Thyroid gland (tissue), 4 donors: Measurements from ENCODE around the gene IFT25. TPM values are rescaled to one million over a fixed set of nuclear protein-coding genes. Genes with fewer than 3 reads are reported as not detected.
A peak's percentile ranks its signal among the peaks of the same experiment; 100 is the strongest.

Source experiments
- DNase-seq, 2 donors: peaks; one replicate each; pipeline ENCODE4 v3.0.0-alpha.2; 2019
- H3K27ac ChIP-seq, 3 donors: fragments of 200-600 bp; sonication (generic); 1 replicate in 2 of 3; 2 replicates in 1 of 3; pipeline ENCODE4 v1.5.1; 2016 to 2019; ENCODE audit warnings: mild to moderate bottlenecking in 1 of 3, moderate library complexity in 1 of 3
- H3K27me3 ChIP-seq: fragments of 200-600 bp; sonication (generic); one replicate; pipeline ENCODE4 v1.5.1; 2019
- H3K36me3 ChIP-seq, 2 donors: fragments of 200-600 bp; sonication (generic); one replicate each; pipeline ENCODE4 v1.5.1; 2016 to 2019
- H3K4me1 ChIP-seq, 2 donors: fragments of 200-600 bp; sonication (generic); one replicate each; pipeline ENCODE4 v1.5.1; 2017 to 2019
- H3K4me3 ChIP-seq, 3 donors: fragments of 200-600 bp; sonication (generic); replicated peaks in 1 of 3; 1 replicate in 2 of 3; 2 replicates in 1 of 3; pipeline ENCODE4 v1.5.1; 2016; ENCODE audit warnings: mild to moderate bottlenecking in 1 of 3
- H3K9me3 ChIP-seq: fragments of 200-600 bp; sonication (generic); one replicate; pipeline ENCODE4 v1.5.1; 2017
- POLR2A ChIP-seq, 2 donors: fragments of 450-650 bp; IDR thresholded peaks; one replicate each; pipeline ENCODE4 v1.6.1; 2017; ENCODE audit warnings: antibody characterized with exemption in 2 of 2, mild to moderate bottlenecking in 2 of 2, moderate library complexity in 1 of 2
- WGBS, 2 donors: methylation state at CpG; one replicate each; pipeline ENCODE4 v1.1.5; 2017; 5-methylcytosine and 5-hydroxymethylcytosine counted together
- intact Hi-C: fragments of 100-400 bp; cut with DNase I; formaldehyde crosslinking; loops from one replicate; pipeline ENCODE4 v1.15.1; 2023
- total RNA-seq, 4 donors: library from RNA; depleted of rRNA; stranded (reverse); fragments of >200 nt; gene quantifications; one replicate each; pipeline ENCODE4 v1.2.3, GENCODE V29; 2016
- TF ChIP-seq, protein P1 (sequence below), 6 experiments: fragments of 200-600 bp in 3 of 6; fragments of 450-650 bp in 3 of 6; sonication (generic) in 3 of 6; IDR thresholded peaks; one replicate each; pipeline ENCODE4 v1.5.1; 2016 to 2019; ENCODE audit warnings: antibody characterized with exemption in 6 of 6, mild to moderate bottlenecking in 2 of 6, inconsistent platforms in 1 of 6, moderate library complexity in 1 of 6

IFT25 gene
- total RNA-seq, 4 donors from 2014 or later, result 42.4 to 116 (median 77.7) TPM

DNA sequence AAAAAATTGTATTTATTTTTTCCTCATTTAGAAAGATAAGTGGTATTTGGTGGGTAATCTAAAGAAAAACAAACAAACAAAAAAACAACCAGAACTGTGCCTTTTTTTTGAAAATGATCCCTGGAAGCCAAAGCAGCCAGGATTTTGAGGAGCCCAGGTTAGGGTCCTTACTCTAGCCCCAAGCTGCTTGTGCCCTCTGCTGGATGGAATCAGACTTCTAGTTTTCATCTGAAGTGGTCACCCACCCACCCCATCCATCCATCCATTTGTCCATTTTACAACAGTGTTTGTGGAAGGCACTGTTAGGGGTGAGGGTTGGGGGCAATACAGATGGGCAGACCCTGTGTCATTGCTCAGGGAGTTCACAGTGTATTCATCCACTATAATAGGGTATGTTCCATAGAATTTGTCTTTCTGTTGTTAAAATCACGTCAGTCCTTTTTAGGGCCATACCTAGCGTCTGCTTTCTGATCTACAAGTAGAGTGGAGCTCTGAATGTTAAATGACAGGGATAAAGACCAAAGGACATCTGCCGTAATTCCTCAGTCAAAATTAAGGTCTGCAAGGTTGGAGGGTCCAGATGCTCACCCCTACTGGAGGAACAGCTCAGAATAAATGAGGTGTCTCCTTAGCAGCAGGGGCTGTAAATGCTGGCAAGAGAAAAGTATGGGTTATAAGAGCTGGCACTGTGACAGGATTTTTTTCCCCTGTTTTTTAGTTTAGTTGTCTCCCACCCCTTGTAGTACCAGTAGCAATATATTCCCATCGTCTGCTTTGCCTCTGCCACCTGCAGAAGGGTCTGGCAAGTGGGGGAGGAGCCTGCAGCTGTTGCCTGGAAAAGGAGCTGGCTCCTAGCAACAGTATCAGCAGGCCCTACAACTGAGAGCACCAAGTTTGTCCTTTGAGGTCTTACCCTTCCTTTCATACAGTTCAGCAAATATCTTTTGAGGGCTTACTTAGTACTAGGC lies 3.8 kb upstream of the IFT25 start:
- intact Hi-C loops, result loop anchor here (5.0 kb wide), 1 partner anchor 103 kb away; the partner anchor contains the start of genes TCEANC2 and TMEM59
- peak; percentile 33 to 37 for DNase-seq
- H3K36me3 ChIP-seq, result peaks cover 0 to 19% of the 10 kb centered on the region in 2 donors
- TF ChIP-seq, protein P1, sequence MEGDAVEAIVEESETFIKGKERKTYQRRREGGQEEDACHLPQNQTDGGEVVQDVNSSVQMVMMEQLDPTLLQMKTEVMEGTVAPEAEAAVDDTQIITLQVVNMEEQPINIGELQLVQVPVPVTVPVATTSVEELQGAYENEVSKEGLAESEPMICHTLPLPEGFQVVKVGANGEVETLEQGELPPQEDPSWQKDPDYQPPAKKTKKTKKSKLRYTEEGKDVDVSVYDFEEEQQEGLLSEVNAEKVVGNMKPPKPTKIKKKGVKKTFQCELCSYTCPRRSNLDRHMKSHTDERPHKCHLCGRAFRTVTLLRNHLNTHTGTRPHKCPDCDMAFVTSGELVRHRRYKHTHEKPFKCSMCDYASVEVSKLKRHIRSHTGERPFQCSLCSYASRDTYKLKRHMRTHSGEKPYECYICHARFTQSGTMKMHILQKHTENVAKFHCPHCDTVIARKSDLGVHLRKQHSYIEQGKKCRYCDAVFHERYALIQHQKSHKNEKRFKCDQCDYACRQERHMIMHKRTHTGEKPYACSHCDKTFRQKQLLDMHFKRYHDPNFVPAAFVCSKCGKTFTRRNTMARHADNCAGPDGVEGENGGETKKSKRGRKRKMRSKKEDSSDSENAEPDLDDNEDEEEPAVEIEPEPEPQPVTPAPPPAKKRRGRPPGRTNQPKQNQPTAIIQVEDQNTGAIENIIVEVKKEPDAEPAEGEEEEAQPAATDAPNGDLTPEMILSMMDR (IDR thresholded peaks at IDR 0.05), result peak in 5 of 6 experiments; percentile 28 to 56 (median 53)
- no peak for TF ChIP-seq POLR2A (IDR thresholded peaks at IDR 0.05)
- H3K9me3 ChIP-seq, result no peaks in the 10 kb centered on the region
- WGBS, 2 donors, result 89 to 94% methylated on average over 4 of the region's 4 CpGs
- no peak overlapping the region for H3K27ac ChIP-seq
- no peak overlapping the region for H3K4me3 ChIP-seq
- no peaks in the 10 kb centered on the region for H3K27me3 ChIP-seq
- peaks cover 16 to 26% of the 10 kb centered on the region in 2 donors for H3K4me1 ChIP-seq

DNA sequence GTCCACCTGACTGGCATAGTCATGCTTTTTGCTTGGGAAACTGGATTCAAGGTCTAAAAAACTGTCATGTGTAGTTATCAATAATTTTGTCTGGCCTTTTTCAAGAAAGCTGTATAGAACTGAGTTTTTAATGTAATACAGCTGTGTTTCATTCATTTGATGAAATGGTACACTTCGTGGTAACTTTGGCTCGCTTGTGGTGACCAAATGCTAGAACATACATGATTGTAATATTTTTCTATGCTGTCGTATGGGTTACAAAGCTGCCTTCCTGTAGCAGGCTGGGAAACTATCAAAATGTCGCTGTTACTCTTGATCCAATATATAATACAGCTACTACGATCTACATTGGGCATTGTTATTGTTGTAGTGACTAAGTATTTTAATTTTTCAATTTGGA lies 2.8 kb upstream of the IFT25 start:
- DNase-seq, result no peak
- WGBS, 2 donors, result 90 to 94% methylated on average over 5 of the region's 5 CpGs
- Histone ChIP-seq H3K27ac (no peak overlapping the region), H3K4me3 (no peak overlapping the region), H3K9me3 (no peaks in the 10 kb centered on the region), H3K36me3 (peaks cover 0 to 15% of the 10 kb centered on the region in 2 donors), H3K4me1 (peaks cover 22 to 36% of the 10 kb centered on the region in 2 donors), H3K27me3 (no peaks in the 10 kb centered on the region)
- TF ChIP-seq, protein P1 (IDR thresholded peaks at IDR 0.05), result no peak
- no peak for TF ChIP-seq POLR2A (IDR thresholded peaks at IDR 0.05)
- intact Hi-C loops, result loop anchor here (5.0 kb wide), 1 partner anchor 104 kb away; the partner anchor contains the start of genes TCEANC2 and TMEM59

DNA sequence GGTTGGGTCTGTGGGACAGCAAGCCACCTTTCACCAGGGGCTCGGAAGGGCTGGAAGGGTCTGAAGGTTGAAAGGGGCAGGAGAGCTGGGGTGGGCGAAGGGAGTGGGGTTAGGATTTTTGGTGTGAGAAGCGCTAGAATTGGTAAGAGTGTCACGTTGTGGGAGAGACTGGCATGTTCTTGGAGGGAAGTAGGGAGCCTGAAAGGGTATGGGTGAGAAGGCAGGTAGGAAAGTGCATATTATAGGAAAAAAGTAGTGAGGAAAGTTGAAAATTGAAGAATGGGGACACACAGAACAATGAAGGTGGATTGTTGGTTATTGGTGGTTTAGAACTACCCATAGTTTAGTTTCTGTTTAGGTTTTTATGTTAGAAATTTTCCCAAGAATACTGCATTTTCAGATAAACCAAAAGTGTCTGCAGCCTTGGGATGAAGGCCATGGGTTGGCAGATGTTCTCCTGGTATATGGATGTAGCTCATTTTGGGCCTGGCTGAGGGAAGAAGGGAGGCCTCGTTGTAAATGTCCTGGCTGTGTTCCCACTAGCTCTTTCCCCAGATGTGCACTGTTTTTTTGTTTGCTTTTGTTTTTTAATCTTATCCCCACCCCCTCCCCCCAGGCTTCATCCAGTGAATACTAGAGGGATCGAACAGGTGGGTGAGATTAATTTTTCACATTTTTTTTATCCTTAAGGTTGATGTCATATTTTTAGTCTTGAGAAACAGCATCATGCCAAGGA lies 1.8 kb upstream of the IFT25 start:
- Histone ChIP-seq H3K27me3 (no peaks in the 10 kb centered on the region), H3K4me1 (peaks cover 22 to 45% of the 10 kb centered on the region in 2 donors), H3K27ac (peak overlapping the region in 2 of 3 donors; percentile 68 to 85), H3K36me3 (peaks cover 0 to 8% of the 10 kb centered on the region in 2 donors), H3K9me3 (no peaks in the 10 kb centered on the region), H3K4me3 (peak overlapping the region in 1 of 3 donors; percentile 61)
- no peak for TF ChIP-seq POLR2A (IDR thresholded peaks at IDR 0.05)
- TF ChIP-seq, protein P1 (IDR thresholded peaks at IDR 0.05), result no peak
- intact Hi-C loops, result loop anchor here (2.0 to 5.0 kb wide), 2 partner anchors 59 to 105 kb away; partner anchors contain the start of genes TCEANC2, TMEM59 and YIPF1
- 48% methylated on average over 6 of the region's 6 CpGs for WGBS, 2 donors
- no peak for DNase-seq

DNA sequence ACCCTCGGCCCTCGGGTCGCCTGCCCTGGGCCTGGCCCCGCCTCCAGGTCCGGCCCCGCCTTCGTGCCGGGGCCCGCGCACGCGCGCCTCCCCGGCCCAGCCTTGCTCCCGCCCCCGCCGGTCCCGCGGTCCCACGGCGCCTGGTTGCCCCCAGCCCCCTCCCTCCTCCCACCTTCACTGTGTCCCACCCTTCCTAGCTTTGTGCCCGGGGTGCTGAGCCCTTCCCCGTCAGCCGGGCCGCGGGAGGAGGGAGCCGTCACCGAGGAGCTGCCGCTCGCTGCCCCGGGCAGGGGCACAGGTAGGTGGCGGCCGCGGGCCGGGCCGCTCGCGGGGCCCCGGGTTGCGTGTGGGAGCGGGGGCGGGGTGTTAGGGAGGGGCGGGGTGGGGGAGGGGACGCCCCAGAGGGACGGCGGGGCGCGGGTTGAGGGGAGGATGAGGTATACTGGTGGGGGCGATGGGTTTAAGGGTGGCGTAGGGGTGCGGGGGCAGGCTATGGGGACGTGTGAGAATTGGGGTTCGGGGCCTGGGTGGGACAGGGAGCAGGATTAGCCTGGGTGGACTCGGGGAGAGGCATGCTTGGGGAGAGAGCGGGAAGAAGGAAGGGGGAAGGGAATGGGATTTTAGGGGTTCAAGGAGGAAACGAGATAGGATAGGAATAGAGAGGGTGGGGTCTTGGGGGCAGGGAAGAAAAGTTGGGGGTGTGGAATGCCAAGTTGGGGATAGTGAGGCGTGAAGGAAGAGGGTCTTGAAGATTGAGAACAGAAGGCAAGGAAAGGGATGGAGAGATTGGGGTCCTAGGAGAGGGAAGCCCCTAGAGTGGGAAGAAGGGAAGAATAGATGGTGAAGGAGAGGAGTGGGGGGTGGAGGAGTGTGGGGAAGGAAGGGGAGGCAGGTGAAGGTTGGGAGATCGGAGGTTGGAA lies 1.0 kb upstream of the IFT25 start, which contains the start of gene LRRC42:
Gene LRRC42, plus strand, starts transcription at position 99 of the 920 bp plus-strand sequence. CDS start 5,650 bp downstream, outside the sequence.
- H3K36me3 ChIP-seq, result no peaks in the 10 kb centered on the region
- no peaks in the 10 kb centered on the region for H3K9me3 ChIP-seq
- peak within 1 kb of the TSS; percentile 68 to 87 (median 85) for H3K27ac ChIP-seq
- no peaks in the 10 kb centered on the region for H3K27me3 ChIP-seq
- WGBS, 2 donors, result 2 to 3% methylated on average over 15 to 24 of the region's 58 CpGs
- peaks cover 22 to 45% of the 10 kb centered on the region in 2 donors for H3K4me1 ChIP-seq
- no peak for DNase-seq
- peak within 1 kb of the TSS; percentile 61 to 87 (median 76) for H3K4me3 ChIP-seq
- intact Hi-C loops, result loop anchor here (2.0 to 5.0 kb wide), 2 partner anchors 58 to 106 kb away; partner anchors contain the start of genes TCEANC2, TMEM59 and YIPF1
- TF ChIP-seq, protein P1 (IDR thresholded peaks at IDR 0.05), result peak in 2 of 6 experiments; percentile 19 to 50
- TF ChIP-seq POLR2A (IDR thresholded peaks at IDR 0.05), result peak in 1 of 2 donors; percentile 47
